CD4-positive, CD25-positive, alpha-beta regulatory T cell (primary cell): ENCODE data around the gene R3HCC1L. TPM values are rescaled to one million over a fixed set of nuclear protein-coding genes. Genes with fewer than 3 reads are reported as not detected.

ENCODE experiments used
- ATAC-seq, 2 donors: fragments of 150-1000 bp; cut with Tn5 transposase; one replicate each; pipeline ENCODE4 v1.10.0; 2021; ENCODE audit warnings: low read depth in 2 of 2, moderate number of reproducible peaks in 2 of 2, moderate library complexity in 1 of 2
- DNase-seq, 3 donors: peaks; one replicate each; pipeline versions ENCODE4 v3.0.0 to v3.0.0-alpha.2; 2012 to 2022; ENCODE audit warnings: mixed read lengths in 1 of 3
- H3K27ac ChIP-seq: one replicate; pipeline ENCODE4 v1.7.0; 2013; ENCODE audit warnings: mild to moderate bottlenecking, low read length; ENCODE audit not compliant: insufficient read depth, poor library complexity, severe bottlenecking
- H3K27me3 ChIP-seq: one replicate; pipeline ENCODE4 v1.7.0; 2013; ENCODE audit warnings: low read length; ENCODE audit not compliant: control insufficient read depth, insufficient read depth
- H3K36me3 ChIP-seq: one replicate; pipeline ENCODE4 v1.7.0; 2013; ENCODE audit warnings: mild to moderate bottlenecking, low read length, moderate library complexity; ENCODE audit not compliant: control insufficient read depth, insufficient read depth
- H3K4me1 ChIP-seq: 2 replicates; pipeline ENCODE4 v1.7.0; 2013; ENCODE audit warnings: mild to moderate bottlenecking, low read length; ENCODE audit not compliant: insufficient read depth, control insufficient read depth, poor library complexity, severe bottlenecking
- H3K4me3 ChIP-seq: one replicate; pipeline ENCODE4 v1.7.0; 2013; ENCODE audit warnings: low read depth, mild to moderate bottlenecking, low read length, moderate library complexity
- H3K9me3 ChIP-seq, 2 experiments: 1 replicate in 1 of 2; 2 replicates in 1 of 2; pipeline ENCODE4 v1.7.0; 2013; ENCODE audit warnings: low read length in 2 of 2, mild to moderate bottlenecking in 1 of 2, moderate library complexity in 1 of 2; ENCODE audit not compliant: control insufficient read depth in 2 of 2
- H3K27ac Mint-ChIP-seq, 3 donors: one replicate each; pipeline ENCODE4 v1.8.0; 2020 to 2022; ENCODE audit warnings: mild to moderate bottlenecking in 3 of 3, mixed read lengths in 3 of 3, moderate library complexity in 2 of 3
- H3K27me3 Mint-ChIP-seq: one replicate; pipeline ENCODE4 v1.8.0; 2022; ENCODE audit warnings: mild to moderate bottlenecking, mixed read lengths
- H3K36me3 Mint-ChIP-seq: one replicate; pipeline ENCODE4 v1.8.0; 2020; ENCODE audit warnings: mixed read lengths
- H3K4me1 Mint-ChIP-seq, 4 donors: one replicate each; pipeline ENCODE4 v1.8.0; 2020 to 2022; ENCODE audit warnings: mixed read lengths in 4 of 4, mild to moderate bottlenecking in 1 of 4
- H3K4me3 Mint-ChIP-seq, 4 donors: one replicate each; pipeline ENCODE4 v1.8.0; 2020 to 2022; ENCODE audit warnings: mild to moderate bottlenecking in 4 of 4, mixed read lengths in 4 of 4, moderate library complexity in 3 of 4
- H3K9me3 Mint-ChIP-seq, 7 donors: one replicate each; pipeline ENCODE4 v1.8.0; 2020 to 2022; ENCODE audit warnings: mixed read lengths in 7 of 7, mild to moderate bottlenecking in 3 of 7, moderate library complexity in 2 of 7
- polyA plus RNA-seq, 4 donors: library from polyadenylated mRNA; unstranded; fragments of 300-500 nt; fragmentation: Illumina TruSeq; gene quantifications; one replicate each; pipeline ENCODE4 v1.2.3, GENCODE V29; 2021
- total RNA-seq: library from RNA; stranded (reverse); gene quantifications from one replicate; pipeline ENCODE4 v1.2.3, GENCODE V29; 2022

Gene R3HCC1L
- total and polyA plus RNA-seq, 5 donors from 2014 or later = 10.4 to 29.7 (median 13.3) TPM

DNA sequence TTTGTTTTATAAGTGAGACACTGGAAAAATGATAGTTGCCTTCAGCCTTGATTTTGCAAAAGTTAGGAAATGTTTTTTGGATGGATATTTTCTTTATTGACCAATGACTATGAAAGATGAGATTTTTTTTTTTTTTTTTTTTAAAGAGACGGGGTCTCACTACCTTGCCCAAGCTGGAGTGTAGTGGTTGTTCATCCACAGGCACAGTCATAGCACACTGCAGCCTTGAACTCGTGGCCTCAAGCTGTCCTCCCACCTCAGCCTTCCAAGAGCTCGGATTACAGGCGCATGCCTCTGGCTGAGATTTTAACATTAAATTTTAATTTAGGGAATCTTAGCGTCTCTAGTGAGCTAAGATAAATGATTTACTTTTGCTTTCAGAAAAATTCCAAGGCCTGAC is 67.3 kb downstream of the R3HCC1L start:
- H3K4me1 ChIP-seq = no peaks in the 10 kb centered on the region
- H3K27me3 Mint-ChIP-seq = no peaks in the 10 kb centered on the region
- no peak overlapping the region for H3K27ac Mint-ChIP-seq
- no peak overlapping the region for H3K4me3 ChIP-seq
- no peak overlapping the region for H3K27ac ChIP-seq
- H3K9me3 Mint-ChIP-seq = no peaks in the 10 kb centered on the region
- peaks cover 27 to 50% (median 36%) of the 10 kb centered on the region in 4 donors for H3K4me1 Mint-ChIP-seq
- H3K4me3 Mint-ChIP-seq = no peak overlapping the region
- no peaks in the 10 kb centered on the region for H3K27me3 ChIP-seq
- peaks cover 3% of the 10 kb centered on the region for H3K36me3 Mint-ChIP-seq
- DNase-seq (no peak), ATAC-seq (no peak)
- H3K9me3 ChIP-seq = no peaks in the 10 kb centered on the region
- peaks cover 6% of the 10 kb centered on the region for H3K36me3 ChIP-seq

GRCh38 chr10:98202378-98202777 is 67.9 kb downstream of the R3HCC1L start:
- H3K4me3 ChIP-seq = no peak overlapping the region
- H3K4me1 Mint-ChIP-seq = peaks cover 23 to 51% (median 34%) of the 10 kb centered on the region in 4 donors
- no peak for ATAC-seq
- H3K27me3 ChIP-seq = no peaks in the 10 kb centered on the region
- no peaks in the 10 kb centered on the region for H3K27me3 Mint-ChIP-seq
- peaks cover 4% of the 10 kb centered on the region for H3K36me3 Mint-ChIP-seq
- H3K4me3 Mint-ChIP-seq = no peak overlapping the region
- peaks cover 6% of the 10 kb centered on the region for H3K36me3 ChIP-seq
- no peaks in the 10 kb centered on the region for H3K9me3 Mint-ChIP-seq
- DNase-seq = no peak
- no peaks in the 10 kb centered on the region for H3K4me1 ChIP-seq
- H3K9me3 ChIP-seq = no peaks in the 10 kb centered on the region
- no peak overlapping the region for H3K27ac ChIP-seq
- H3K27ac Mint-ChIP-seq = no peak overlapping the region

- Histone ChIP-seq H3K9me3 (no peaks in the 10 kb centered on the region), H3K27me3 (no peaks in the 10 kb centered on the region), H3K36me3 (peaks cover 23% of the 10 kb centered on the region), H3K27ac (no peak overlapping the region), H3K4me3 (no peak overlapping the region), H3K4me1 (no peaks in the 10 kb centered on the region)
- H3K27ac Mint-ChIP-seq = peak overlapping the region in 1 of 3 donors; percentile 29
- DNase-seq (no peak), ATAC-seq (no peak)
- peaks cover 22% of the 10 kb centered on the region for H3K36me3 Mint-ChIP-seq
- H3K4me3 Mint-ChIP-seq = no peak overlapping the region
- H3K27me3 Mint-ChIP-seq = no peaks in the 10 kb centered on the region
- H3K9me3 Mint-ChIP-seq = peaks cover 0 to 1% (median 0%) of the 10 kb centered on the region in 7 donors
- peaks cover 24 to 51% (median 34%) of the 10 kb centered on the region in 4 donors for H3K4me1 Mint-ChIP-seq
Measured at GRCh38 chr10:98205351-98205750, 70.9 kb downstream of the R3HCC1L start.

GRCh38 chr10:98208925-98209324 is 74.5 kb downstream of the R3HCC1L start:
- Histone ChIP-seq H3K4me1 (no peaks in the 10 kb centered on the region), H3K36me3 (peaks cover 30% of the 10 kb centered on the region), H3K27ac (no peak overlapping the region), H3K4me3 (no peak overlapping the region), H3K9me3 (no peaks in the 10 kb centered on the region), H3K27me3 (no peaks in the 10 kb centered on the region)
- H3K27me3 Mint-ChIP-seq = no peaks in the 10 kb centered on the region
- ATAC-seq = no peak
- no peak overlapping the region for H3K27ac Mint-ChIP-seq
- H3K9me3 Mint-ChIP-seq = peaks cover 0 to 1% (median 0%) of the 10 kb centered on the region in 7 donors
- no peak overlapping the region for H3K4me3 Mint-ChIP-seq
- H3K4me1 Mint-ChIP-seq = peaks cover 42 to 56% (median 48%) of the 10 kb centered on the region in 4 donors
- DNase-seq = no peak
- H3K36me3 Mint-ChIP-seq = peaks cover 38% of the 10 kb centered on the region

DNA sequence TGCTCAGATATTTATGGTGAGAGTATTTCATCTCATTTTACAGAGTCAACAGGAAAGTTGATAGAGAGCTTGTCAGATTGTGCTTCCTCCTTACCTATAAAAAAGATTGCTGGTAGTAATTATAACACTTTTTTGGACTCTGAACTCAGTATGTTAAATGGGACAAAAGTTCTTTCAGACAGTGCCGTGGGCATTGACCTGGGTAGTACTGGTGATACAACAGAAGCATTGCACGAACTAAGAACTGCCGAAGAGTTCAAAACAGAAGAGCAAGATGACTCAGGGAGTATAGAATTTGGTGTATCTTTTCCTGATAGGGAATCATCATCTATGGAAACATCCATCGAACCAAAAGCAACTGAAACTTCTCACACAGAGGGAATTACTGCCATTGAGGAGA is 75.0 kb downstream of the R3HCC1L start:
- H3K27me3 Mint-ChIP-seq = no peaks in the 10 kb centered on the region
- no peak for ATAC-seq
- H3K4me3 Mint-ChIP-seq = no peak overlapping the region
- peaks cover 42 to 59% (median 51%) of the 10 kb centered on the region in 4 donors for H3K4me1 Mint-ChIP-seq
- no peak overlapping the region for H3K27ac ChIP-seq
- H3K9me3 Mint-ChIP-seq = peaks cover 0 to 1% (median 0%) of the 10 kb centered on the region in 7 donors
- no peaks in the 10 kb centered on the region for H3K4me1 ChIP-seq
- H3K4me3 ChIP-seq = no peak overlapping the region
- DNase-seq = no peak
- H3K9me3 ChIP-seq = no peaks in the 10 kb centered on the region
- no peaks in the 10 kb centered on the region for H3K27me3 ChIP-seq
- no peak overlapping the region for H3K27ac Mint-ChIP-seq
- H3K36me3 ChIP-seq = peaks cover 30% of the 10 kb centered on the region
- peaks cover 41% of the 10 kb centered on the region for H3K36me3 Mint-ChIP-seq

DNA sequence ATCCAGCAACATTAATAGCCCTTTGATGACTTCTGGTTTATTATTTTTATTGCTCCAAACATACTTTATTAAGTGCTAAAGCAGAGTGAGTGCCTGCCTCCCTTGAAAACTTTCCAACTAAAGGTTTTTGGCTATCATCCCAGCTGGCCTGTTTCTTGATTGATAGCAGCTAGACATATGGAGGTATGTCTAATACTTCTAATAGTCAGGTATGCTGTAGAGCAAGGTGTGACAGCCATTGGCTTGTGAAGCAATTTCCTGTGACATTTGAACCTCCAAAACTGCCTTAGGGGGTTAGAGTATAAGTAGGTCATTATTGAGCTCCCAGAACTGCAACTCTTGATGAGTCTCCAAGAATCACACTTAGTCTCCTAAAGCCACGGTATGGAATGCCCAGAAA is 77.7 kb downstream of the R3HCC1L start:
- Histone ChIP-seq H3K27ac (no peak overlapping the region), H3K4me1 (no peaks in the 10 kb centered on the region), H3K27me3 (no peaks in the 10 kb centered on the region), H3K4me3 (no peak overlapping the region), H3K9me3 (no peaks in the 10 kb centered on the region), H3K36me3 (peaks cover 40% of the 10 kb centered on the region)
- ATAC-seq (no peak), DNase-seq (no peak)
- Mint-ChIP-seq H3K4me3 (no peak overlapping the region), H3K36me3 (peaks cover 50% of the 10 kb centered on the region), H3K27ac (no peak overlapping the region), H3K27me3 (no peaks in the 10 kb centered on the region), H3K9me3 (peaks cover 0 to 5% (median 4%) of the 10 kb centered on the region in 7 donors), H3K4me1 (peaks cover 46 to 61% (median 55%) of the 10 kb centered on the region in 4 donors)

- no peaks in the 10 kb centered on the region for H3K27me3 ChIP-seq
- H3K27me3 Mint-ChIP-seq = no peaks in the 10 kb centered on the region
- H3K4me3 ChIP-seq = no peak overlapping the region
- H3K4me3 Mint-ChIP-seq = no peak overlapping the region
- H3K9me3 ChIP-seq = peaks cover 0 to 1% of the 10 kb centered on the region in 2 experiments
- H3K4me1 ChIP-seq = no peaks in the 10 kb centered on the region
- peaks cover 52% of the 10 kb centered on the region for H3K36me3 Mint-ChIP-seq
- peaks cover 0 to 11% (median 5%) of the 10 kb centered on the region in 7 donors for H3K9me3 Mint-ChIP-seq
- peaks cover 43 to 64% (median 58%) of the 10 kb centered on the region in 4 donors for H3K4me1 Mint-ChIP-seq
- no peak for ATAC-seq
- DNase-seq = no peak
- peaks cover 30% of the 10 kb centered on the region for H3K36me3 ChIP-seq
- no peak overlapping the region for H3K27ac ChIP-seq
- H3K27ac Mint-ChIP-seq = peak overlapping the region in 2 of 3 donors; percentile 31 to 42
Measured at GRCh38 chr10:98213740-98214139, 79.3 kb downstream of the R3HCC1L start.

DNA sequence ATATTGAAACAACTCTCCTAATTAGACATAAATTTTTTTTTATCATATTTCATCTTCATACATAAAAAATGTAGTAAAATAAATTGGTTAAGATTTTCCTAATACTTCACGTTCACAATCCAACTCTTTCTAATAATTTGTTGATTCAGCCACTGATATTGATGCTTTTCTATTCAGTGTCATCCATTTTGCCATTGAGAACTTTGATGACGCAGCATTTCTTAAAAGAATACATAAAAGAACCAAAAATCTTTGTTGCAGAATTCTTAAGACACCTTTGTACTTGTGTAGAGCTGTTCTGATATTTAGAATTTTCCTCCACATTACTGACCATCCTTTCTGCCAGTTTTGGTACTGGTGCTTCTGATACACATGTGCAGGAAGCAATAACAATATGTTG is 80.9 kb downstream of the R3HCC1L start:
- H3K4me1 Mint-ChIP-seq = peaks cover 45 to 59% (median 50%) of the 10 kb centered on the region in 4 donors
- DNase-seq = no peak
- Histone ChIP-seq H3K4me3 (no peak overlapping the region), H3K36me3 (peaks cover 27% of the 10 kb centered on the region), H3K27ac (no peak overlapping the region), H3K27me3 (no peaks in the 10 kb centered on the region), H3K4me1 (no peaks in the 10 kb centered on the region), H3K9me3 (peaks cover 8 to 13% of the 10 kb centered on the region in 2 experiments)
- H3K36me3 Mint-ChIP-seq = peaks cover 53% of the 10 kb centered on the region
- no peak overlapping the region for H3K4me3 Mint-ChIP-seq
- H3K27me3 Mint-ChIP-seq = no peaks in the 10 kb centered on the region
- no peak for ATAC-seq
- H3K27ac Mint-ChIP-seq = no peak overlapping the region
- H3K9me3 Mint-ChIP-seq = peaks cover 6 to 27% (median 10%) of the 10 kb centered on the region in 7 donors
